Esophagus muscularis mucosa (tissue), 4 donors: ENCODE data around the gene ARHGEF10L. TPM values are rescaled to one million over a fixed set of nuclear protein-coding genes. Genes with fewer than 3 reads are reported as not detected.

ENCODE experiments used
- DNase-seq: peaks from one replicate; pipeline ENCODE4 v3.0.0-alpha.2; 2017; ENCODE audit errors: extremely low spot score
- H3K27ac ChIP-seq, 4 donors: fragments of 200-600 bp; sonication (generic); replicated peaks in 1 of 4; 1 replicate in 3 of 4; 2 replicates in 1 of 4; pipeline ENCODE4 v1.5.1; 2016 to 2019; ENCODE audit warnings: mild to moderate bottlenecking in 1 of 4
- H3K27me3 ChIP-seq, 4 donors: fragments of 200-600 bp; sonication (generic); one replicate each; pipeline versions ENCODE4 v1.5.1 to v1.6.0; 2016 to 2019
- H3K36me3 ChIP-seq, 4 donors: fragments of 200-600 bp; sonication (generic); one replicate each; pipeline ENCODE4 v1.5.1; 2016 to 2019
- H3K4me1 ChIP-seq, 4 donors: fragments of 200-600 bp; sonication (generic); one replicate each; pipeline ENCODE4 v1.5.1; 2016 to 2019
- H3K4me3 ChIP-seq, 4 donors: fragments of 200-600 bp; sonication (generic); 1 replicate in 2 of 4; 2 replicates in 2 of 4; pipeline ENCODE4 v1.5.1; 2016 to 2019; ENCODE audit warnings: mild to moderate bottlenecking in 4 of 4, moderate library complexity in 1 of 4
- H3K9me3 ChIP-seq, 4 donors: fragments of 200-600 bp; sonication (generic); 1 replicate in 3 of 4; 2 replicates in 1 of 4; pipeline ENCODE4 v1.5.1; 2016 to 2019
- CTCF ChIP-seq, 3 experiments: fragments of 200-600 bp in 2 of 3; fragments of 450-650 bp in 1 of 3; sonication (generic) in 2 of 3; IDR thresholded peaks; one replicate each; pipeline ENCODE4 v1.5.1; 2017 to 2019; ENCODE audit warnings: antibody characterized with exemption in 3 of 3, mild to moderate bottlenecking in 2 of 3, moderate library complexity in 1 of 3
- EP300 ChIP-seq: sonication (generic); formaldehyde crosslinking; IDR thresholded peaks from one replicate; pipeline ENCODE4 v1.6.1; 2017; ENCODE audit warnings: antibody characterized with exemption
- POLR2A ChIP-seq: fragments of 450-650 bp; IDR thresholded peaks from one replicate; pipeline ENCODE4 v1.6.1; 2017; ENCODE audit warnings: antibody characterized with exemption, moderate library complexity, mild to moderate bottlenecking, low read depth
- POLR2AphosphoS5 ChIP-seq, 2 donors: sonication (generic); formaldehyde crosslinking; IDR thresholded peaks; one replicate each; pipeline ENCODE4 v1.6.1; 2017; ENCODE audit warnings: antibody characterized with exemption in 2 of 2
- WGBS: methylation state at CpG from one replicate; pipeline ENCODE4 v1.1.5; 2018; 5-methylcytosine and 5-hydroxymethylcytosine counted together
- intact Hi-C: fragments of 100-400 bp; cut with DNase I; formaldehyde crosslinking; loops from one replicate; pipeline ENCODE4 v1.15.1; 2023
- total RNA-seq, 4 donors: library from RNA; depleted of rRNA; stranded (reverse); fragments of >200 nt; gene quantifications; one replicate each; pipeline versions ENCODE4 v1.1.0 to v1.2.1, GENCODE V29; 2016

The ARHGEF10L gene
- total RNA-seq, 4 donors from 2014 or later, result 46.6 to 93.0 (median 66.9) TPM

- Histone ChIP-seq H3K27ac (peak overlapping the region; percentile 92 to 98 (median 96)), H3K9me3 (no peaks in the 10 kb centered on the region), H3K27me3 (no peaks in the 10 kb centered on the region), H3K4me1 (peaks cover 97 to 100% (median 100%) of the 10 kb centered on the region in 4 donors), H3K36me3 (no peaks in the 10 kb centered on the region), H3K4me3 (no peak overlapping the region)
- TF ChIP-seq POLR2AphosphoS5 (IDR thresholded peaks at IDR 0.05) (peak; percentile 29 to 40), CTCF (IDR thresholded peaks at IDR 0.05) (no peak), POLR2A (no peak)
- no peak for DNase-seq
- WGBS, result 50% methylated on average over 3 of the region's 8 CpGs
- intact Hi-C loops, result no loop called here
Measured at GRCh38 chr1:17563494-17564281, 24.2 kb downstream of the ARHGEF10L start.

- TF ChIP-seq CTCF (IDR thresholded peaks at IDR 0.05) (no peak), POLR2AphosphoS5 (IDR thresholded peaks at IDR 0.05) (peak; percentile 50 to 51)
- Histone ChIP-seq H3K9me3 (no peaks in the 10 kb centered on the region), H3K27me3 (no peaks in the 10 kb centered on the region), H3K4me3 (no peak overlapping the region), H3K36me3 (no peaks in the 10 kb centered on the region), H3K27ac (peak overlapping the region; percentile 92 to 98 (median 96)), H3K4me1 (peaks cover 96 to 100% (median 100%) of the 10 kb centered on the region in 4 donors)
- WGBS, result 57% methylated on average over 15 of the region's 16 CpGs
- no peak for DNase-seq
- intact Hi-C loops, result no loop called here
Measured at GRCh38 chr1:17564458-17565393, 25.2 kb downstream of the ARHGEF10L start.

- intact Hi-C loops, result no loop called here
- DNase-seq, result no peak
- Histone ChIP-seq H3K4me1 (peaks cover 96 to 100% (median 100%) of the 10 kb centered on the region in 4 donors), H3K36me3 (no peaks in the 10 kb centered on the region), H3K9me3 (no peaks in the 10 kb centered on the region), H3K27ac (peak overlapping the region; percentile 92 to 98 (median 96)), H3K27me3 (no peaks in the 10 kb centered on the region), H3K4me3 (no peak overlapping the region)
- no peak for TF ChIP-seq POLR2A
- no peak for TF ChIP-seq POLR2AphosphoS5 (IDR thresholded peaks at IDR 0.05)
- TF ChIP-seq EP300, result no peak
- no peak for TF ChIP-seq CTCF (IDR thresholded peaks at IDR 0.05)
- WGBS, result 51% methylated on average over 13 of the region's 17 CpGs
Measured at GRCh38 chr1:17565461-17566252, 26.2 kb downstream of the ARHGEF10L start.

GRCh38 chr1:17566417-17566816 lies 26.9 kb downstream of the ARHGEF10L start:
- Histone ChIP-seq H3K4me1 (peaks cover 95 to 100% (median 100%) of the 10 kb centered on the region in 4 donors), H3K27ac (peak overlapping the region; percentile 92 to 98 (median 96)), H3K4me3 (no peak overlapping the region), H3K36me3 (no peaks in the 10 kb centered on the region), H3K27me3 (no peaks in the 10 kb centered on the region), H3K9me3 (no peaks in the 10 kb centered on the region)
- TF ChIP-seq POLR2A (no peak), CTCF (IDR thresholded peaks at IDR 0.05) (no peak), EP300 (no peak), POLR2AphosphoS5 (IDR thresholded peaks at IDR 0.05) (no peak)
- DNase-seq, result no peak
- WGBS, result 100% methylated on average over 2 of the region's 3 CpGs
- intact Hi-C loops, result no loop called here
